HG02588 (cell line): ENCODE measurements around the gene MEGF8.
"Not testable (repeated sequence)": the region's sequence is repeated elsewhere in the genome, so short reads cannot be mapped to it uniquely, and the experiment has no call there.

Experiments
- ATAC-seq: cut with Tn5 transposase; IDR thresholded peaks from one replicate; pipeline ENCODE4 v1.9.1; 2021; ENCODE audit warnings: mild to moderate bottlenecking, moderate library complexity; ENCODE audit not compliant: unreplicated experiment

MEGF8 gene

GRCh38 chr19:42330241-42330711 is 4.8 kb downstream of the MEGF8 start:
- no peak for ATAC-seq

GRCh38 chr19:42331333-42331732 is 5.9 kb downstream of the MEGF8 start:
- ATAC-seq, result not testable (repeated sequence)

DNA sequence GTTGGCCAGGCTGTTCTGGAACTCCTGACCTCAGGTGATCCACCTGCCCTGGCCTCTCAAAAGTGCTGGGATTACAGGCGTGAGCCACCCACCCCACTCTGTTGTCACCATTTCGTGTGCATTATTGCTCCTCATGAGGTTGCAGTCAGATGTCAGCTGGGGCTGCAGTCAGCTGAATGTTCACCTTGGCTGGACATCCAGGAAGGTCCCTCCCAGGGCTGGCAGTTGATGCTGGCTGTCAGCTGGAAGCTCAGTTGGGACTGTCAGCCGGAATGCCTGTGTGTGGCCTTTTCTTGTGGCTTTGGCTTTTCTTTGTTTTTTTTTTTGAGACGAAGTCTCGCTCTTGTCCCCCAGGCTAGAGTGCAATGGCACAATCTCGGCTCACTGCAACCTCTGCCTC is 6.6 kb downstream of the MEGF8 start:
- ATAC-seq, result no peak

- no peak for ATAC-seq
These were observed 7.6 kb downstream of the MEGF8 start for GRCh38 chr19:42333018-42333417.

- no peak for ATAC-seq
These were observed 8.7 kb downstream of the MEGF8 start for GRCh38 chr19:42333975-42334696.

GRCh38 chr19:42334697-42335373 is 9.4 kb downstream of the MEGF8 start:
- ATAC-seq, result no peak

GRCh38 chr19:42335374-42335936 is 10.0 kb downstream of the MEGF8 start:
- ATAC-seq, result no peak

DNA sequence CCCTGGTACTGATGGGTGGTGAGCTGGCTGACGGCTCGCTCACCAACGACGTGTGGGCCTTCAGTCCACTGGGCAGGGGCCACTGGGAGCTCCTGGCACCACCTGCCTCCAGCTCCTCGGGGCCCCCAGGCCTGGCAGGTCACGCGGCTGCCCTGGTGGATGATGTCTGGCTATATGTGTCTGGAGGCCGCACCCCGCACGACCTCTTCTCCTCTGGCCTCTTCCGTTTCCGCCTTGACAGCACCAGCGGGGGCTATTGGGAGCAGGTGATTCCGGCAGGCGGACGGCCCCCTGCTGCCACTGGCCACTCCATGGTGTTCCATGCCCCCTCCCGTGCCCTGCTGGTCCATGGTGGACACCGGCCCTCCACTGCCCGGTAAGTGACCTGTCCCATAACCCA is 10.5 kb downstream of the MEGF8 start:
- no peak for ATAC-seq

- ATAC-seq, result not testable (repeated sequence)
These were observed 13.9 kb downstream of the MEGF8 start for GRCh38 chr19:42339126-42339860.

GRCh38 chr19:42339922-42340321 is 14.5 kb downstream of the MEGF8 start:
- ATAC-seq, result not testable (repeated sequence)

DNA sequence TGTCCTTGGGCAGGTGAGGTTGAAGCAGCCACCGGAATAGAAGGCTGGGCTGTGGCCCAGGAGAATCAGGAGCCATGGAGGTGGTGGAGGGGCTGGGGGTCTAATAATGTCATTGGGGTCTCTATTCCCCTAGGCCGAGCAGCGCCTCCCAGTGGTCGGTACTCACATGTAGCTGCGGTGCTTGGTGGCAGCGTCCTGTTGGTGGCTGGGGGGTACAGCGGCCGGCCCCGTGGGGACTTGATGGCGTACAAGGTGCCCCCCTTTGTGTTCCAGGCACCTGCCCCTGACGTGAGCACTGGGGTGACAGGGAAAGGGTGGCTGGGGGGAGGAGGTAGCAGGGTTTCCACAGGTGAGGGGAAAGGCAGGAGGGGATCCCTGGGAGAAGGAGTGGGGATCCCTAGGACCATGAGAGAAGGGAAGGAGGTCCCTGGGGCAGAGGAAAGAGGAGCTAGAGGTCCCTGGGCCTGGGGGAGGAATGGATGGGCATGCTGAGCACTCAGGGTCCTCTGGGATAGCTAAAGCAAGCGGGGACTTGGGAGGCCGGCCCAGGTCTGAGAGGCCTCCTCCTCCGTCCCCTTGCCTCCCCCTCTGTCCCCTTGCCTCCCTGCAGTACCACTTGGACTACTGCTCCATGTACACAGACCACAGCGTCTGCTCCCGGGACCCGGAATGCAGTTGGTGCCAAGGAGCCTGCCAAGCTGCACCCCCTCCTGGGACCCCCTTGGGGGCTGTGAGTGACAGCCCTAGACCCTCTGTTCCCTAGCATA is 18.1 kb downstream of the MEGF8 start:
- no peak for ATAC-seq

DNA sequence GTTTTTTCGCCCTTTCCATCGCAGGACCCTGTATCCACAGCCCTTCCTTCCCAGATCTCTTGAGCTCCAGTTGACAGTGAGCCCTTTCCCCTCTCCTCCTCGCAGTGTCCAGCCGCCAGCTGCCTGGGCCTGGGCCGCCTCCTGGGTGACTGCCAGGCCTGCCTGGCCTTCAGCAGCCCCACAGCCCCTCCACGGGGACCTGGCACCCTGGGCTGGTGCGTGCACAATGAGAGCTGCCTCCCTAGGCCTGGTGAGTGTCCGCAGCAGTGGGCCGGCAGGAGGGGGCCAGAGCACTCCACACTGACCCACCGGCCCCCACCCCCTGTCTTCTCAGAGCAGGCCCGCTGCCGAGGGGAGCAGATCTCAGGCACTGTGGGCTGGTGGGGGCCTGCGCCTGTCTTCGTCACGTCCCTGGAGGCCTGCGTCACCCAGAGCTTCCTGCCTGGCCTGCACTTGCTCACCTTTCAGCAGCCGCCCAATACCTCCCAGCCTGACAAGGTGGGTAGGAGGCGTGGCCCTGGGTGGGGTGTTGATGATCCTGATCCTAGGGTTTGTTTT is 19.0 kb downstream of the MEGF8 start:
- ATAC-seq, result no peak

DNA sequence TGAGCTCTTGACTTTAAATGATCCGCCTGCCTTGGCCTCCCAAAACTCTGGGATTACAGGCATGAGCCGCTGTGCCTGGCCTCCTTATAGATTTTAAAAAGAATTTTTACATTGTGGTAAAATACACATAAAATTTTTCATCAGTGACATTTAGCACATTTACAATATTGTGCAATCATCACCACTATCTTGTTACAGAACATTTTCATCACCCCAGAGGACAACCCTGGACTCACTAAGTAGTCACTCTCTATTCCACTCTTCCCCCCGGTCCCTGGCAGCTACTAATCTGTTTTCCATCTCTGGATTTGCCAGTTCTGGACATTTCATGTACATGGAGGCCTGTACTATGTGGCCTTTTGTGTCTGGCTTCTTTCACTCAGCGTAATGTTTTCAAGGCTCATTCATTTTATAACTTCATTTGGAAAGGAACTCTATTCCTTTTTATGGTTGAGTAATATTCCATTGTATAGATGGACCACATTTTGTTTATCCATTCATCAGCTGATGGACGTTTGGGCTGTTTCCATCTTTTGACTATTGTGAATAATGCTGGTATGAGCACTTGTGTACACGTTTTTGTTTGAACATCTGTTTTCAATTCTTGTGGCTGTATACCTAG is 19.9 kb downstream of the MEGF8 start:
- ATAC-seq, result no peak

DNA sequence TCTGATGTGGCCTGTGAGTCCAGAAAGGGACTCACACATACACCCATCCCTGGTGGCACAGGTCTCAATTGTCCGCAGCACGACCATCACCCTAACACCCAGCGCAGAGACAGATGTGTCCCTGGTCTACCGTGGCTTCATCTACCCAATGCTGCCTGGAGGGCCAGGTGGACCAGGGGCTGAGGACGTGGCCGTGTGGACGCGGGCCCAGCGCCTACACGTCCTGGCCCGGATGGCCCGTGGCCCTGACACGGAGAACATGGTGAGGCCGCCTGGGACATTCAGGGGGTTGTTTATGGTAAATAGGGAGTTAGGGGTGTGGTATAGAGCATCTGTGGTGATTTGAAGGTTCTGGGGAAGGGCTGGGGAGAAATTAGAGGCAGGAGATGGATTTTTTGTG is 22.8 kb downstream of the MEGF8 start:
- ATAC-seq, result no peak

- no peak for ATAC-seq
These were observed 24.1 kb downstream of the MEGF8 start for GRCh38 chr19:42349378-42350107.

- no peak for ATAC-seq
These were observed 25.0 kb downstream of the MEGF8 start for GRCh38 chr19:42350417-42350816.

DNA sequence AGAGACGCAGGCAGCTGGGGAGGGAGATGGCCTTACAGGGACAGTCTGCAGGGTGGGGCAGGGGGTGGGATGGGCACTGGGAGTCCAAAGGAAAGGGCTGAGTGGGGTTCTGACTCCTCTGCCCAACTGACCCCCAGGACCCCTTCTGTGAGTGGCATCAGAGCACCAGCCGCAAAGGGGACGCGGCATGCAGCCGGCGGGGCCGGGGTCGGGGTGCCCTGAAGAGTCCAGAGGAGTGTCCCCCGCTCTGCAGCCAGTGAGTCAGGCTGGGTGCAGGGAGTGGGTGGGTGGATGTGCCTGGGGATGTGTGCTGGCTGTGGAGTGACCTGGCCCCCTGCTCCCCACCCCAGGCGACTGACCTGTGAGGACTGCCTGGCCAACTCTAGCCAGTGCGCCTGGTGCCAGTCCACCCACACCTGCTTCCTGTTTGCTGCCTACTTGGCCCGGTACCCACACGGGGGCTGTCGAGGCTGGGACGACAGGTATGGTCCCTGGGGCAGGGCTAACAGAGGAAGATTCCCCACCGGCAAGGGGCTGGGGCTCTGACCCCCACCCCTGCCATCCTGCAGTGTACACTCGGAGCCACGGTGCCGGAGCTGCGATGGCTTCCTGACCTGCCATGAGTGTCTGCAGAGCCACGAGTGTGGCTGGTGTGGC is 25.8 kb downstream of the MEGF8 start:
- ATAC-seq, result no peak

- ATAC-seq, result no peak
These were observed 27.1 kb downstream of the MEGF8 start for GRCh38 chr19:42352301-42353259.
